ENCODE measurements around the gene BBC3. TPM values are rescaled to one million over a fixed set of nuclear protein-coding genes. Genes with fewer than 3 reads are reported as not detected.

BBC3 gene
- total and polyA plus RNA-seq, 2 experiments from 2014 or later: 23.4 to 31.9 TPM

- TF ChIP-seq REST (IDR thresholded peaks at IDR 0.05; ENCODE audit: unreplicated experiment) (no peak), EZH2 (IDR thresholded peaks at IDR 0.05; ENCODE audit: low read depth, unreplicated experiment) (no peak), POLR2AphosphoS5 (IDR thresholded peaks at IDR 0.05; ENCODE audit: low read depth) (no peak), ZNF331 (CRISPR knock-in tag; IDR thresholded peaks at IDR 0.05; ENCODE audit: low read depth) (no peak), ZNF114 (CRISPR knock-in tag; IDR thresholded peaks at IDR 0.05) (no peak), CREB1 (CRISPR knock-in tag; IDR thresholded peaks at IDR 0.05; ENCODE audit: low read depth) (no peak), JUNB (IDR thresholded peaks at IDR 0.05; ENCODE audit: unreplicated experiment) (no peak), NANOG (IDR thresholded peaks at IDR 0.05; ENCODE audit: borderline replicate concordance) (no peak), STAT1 (IDR thresholded peaks at IDR 0.05; ENCODE audit: unreplicated experiment) (no peak)
Measured at GRCh38 chr19:47229676-47230053, 1.3 kb downstream of the BBC3 start (continued).

GRCh38 chr19:47228937-47229675 lies 1.9 kb downstream of the BBC3 start:
- H4K20me1 ChIP-seq (replicated peaks; ENCODE audit: insufficient read depth): no peaks in the 10 kb centered on the region; the same call in 1 of the 2 replicates
- H3K4me3 Mint-ChIP-seq: no peak overlapping the region
- peak overlapping the region; percentile 95 for H3K4me2 ChIP-seq
- ATAC-seq (no peak), DNase-seq (ENCODE audit: low spot score) (no peak)
- H3K36me3 ChIP-seq (ENCODE audit: insufficient read depth): no peaks in the 10 kb centered on the region; the same call in 1 of the 2 replicates
- no peak overlapping the region for H2AFZ ChIP-seq
- peaks cover 2% of the 10 kb centered on the region; the same call in 1 of the 3 replicates for H3K9me3 Mint-ChIP-seq
- H3K27ac Mint-ChIP-seq: no peak overlapping the region
- H3K79me2 ChIP-seq (replicated peaks; ENCODE audit: insufficient read depth): peaks cover 36% of the 10 kb centered on the region
- peak overlapping the region; percentile 96 for H3K4me3 ChIP-seq
- no peak overlapping the region for H3K27ac ChIP-seq (ENCODE audit: low read depth)
- peaks cover 11% of the 10 kb centered on the region for H3K27me3 ChIP-seq (ENCODE audit: insufficient read depth)
- peaks cover 34% of the 10 kb centered on the region for H3F3A ChIP-seq (replicated peaks; ENCODE audit: low read depth)
- H3K9me2 ChIP-seq (ENCODE audit: insufficient read depth): no peaks in the 10 kb centered on the region
- H3K4me1 Mint-ChIP-seq: peaks cover 23% of the 10 kb centered on the region
- peaks cover 10% of the 10 kb centered on the region for H3K36me3 Mint-ChIP-seq (ENCODE audit: low read depth)
- H3K4me1 ChIP-seq (ENCODE audit: insufficient read depth): peaks cover 39% of the 10 kb centered on the region
- peaks cover 27% of the 10 kb centered on the region for H3K27me3 Mint-ChIP-seq (ENCODE audit: insufficient read depth, low read depth, poor library complexity)
- TF ChIP-seq NANOG (IDR thresholded peaks at IDR 0.05; ENCODE audit: borderline replicate concordance) (no peak), ETS1 (IDR thresholded peaks at IDR 0.05) (no peak), ZNF331 (CRISPR knock-in tag; IDR thresholded peaks at IDR 0.05; ENCODE audit: low read depth) (no peak), STAT1 (IDR thresholded peaks at IDR 0.05; ENCODE audit: unreplicated experiment) (no peak), CTCF (conservative IDR thresholded peaks at IDR 0.05; ENCODE audit: low read depth in 2 of 2) (no peak), CREB1 (CRISPR knock-in tag; IDR thresholded peaks at IDR 0.05; ENCODE audit: low read depth) (no peak), POLR2AphosphoS5 (IDR thresholded peaks at IDR 0.05; ENCODE audit: low read depth) (no peak), REST (IDR thresholded peaks at IDR 0.05; ENCODE audit: unreplicated experiment) (no peak), ZNF114 (CRISPR knock-in tag; IDR thresholded peaks at IDR 0.05) (no peak), EZH2phosphoT487 (IDR thresholded peaks at IDR 0.05; ENCODE audit: unreplicated experiment) (no peak)

All from GM23338 (cell line).